HG03196 (cell line): Measurements from ENCODE around the gene FOXO1.
A peak's percentile ranks its signal among the peaks of the same experiment; 100 is the strongest.

ENCODE experiments used
- ATAC-seq: cut with Tn5 transposase; IDR thresholded peaks from one replicate; pipeline ENCODE4 v1.9.1; 2021; ENCODE audit not compliant: unreplicated experiment

Gene FOXO1

DNA sequence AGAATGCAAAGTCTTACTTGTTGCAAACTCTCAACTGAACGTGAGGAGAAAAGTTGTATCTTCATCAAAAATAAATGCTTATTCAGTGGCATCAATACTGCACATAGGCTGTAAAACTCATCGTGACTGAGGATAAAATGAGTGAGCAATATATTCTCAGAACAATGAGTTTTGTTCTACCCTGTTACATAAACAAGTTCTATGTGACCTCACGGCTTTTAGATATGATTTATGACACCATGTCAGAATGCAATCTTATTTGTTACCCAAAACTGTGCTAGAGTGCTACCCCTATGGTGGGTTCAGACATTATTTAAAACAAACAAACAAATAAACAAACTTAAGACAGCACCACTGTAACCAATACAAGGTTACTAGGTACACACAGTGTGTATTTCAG is 55.4 kb downstream of the FOXO1 start:
- ATAC-seq: no peak

DNA sequence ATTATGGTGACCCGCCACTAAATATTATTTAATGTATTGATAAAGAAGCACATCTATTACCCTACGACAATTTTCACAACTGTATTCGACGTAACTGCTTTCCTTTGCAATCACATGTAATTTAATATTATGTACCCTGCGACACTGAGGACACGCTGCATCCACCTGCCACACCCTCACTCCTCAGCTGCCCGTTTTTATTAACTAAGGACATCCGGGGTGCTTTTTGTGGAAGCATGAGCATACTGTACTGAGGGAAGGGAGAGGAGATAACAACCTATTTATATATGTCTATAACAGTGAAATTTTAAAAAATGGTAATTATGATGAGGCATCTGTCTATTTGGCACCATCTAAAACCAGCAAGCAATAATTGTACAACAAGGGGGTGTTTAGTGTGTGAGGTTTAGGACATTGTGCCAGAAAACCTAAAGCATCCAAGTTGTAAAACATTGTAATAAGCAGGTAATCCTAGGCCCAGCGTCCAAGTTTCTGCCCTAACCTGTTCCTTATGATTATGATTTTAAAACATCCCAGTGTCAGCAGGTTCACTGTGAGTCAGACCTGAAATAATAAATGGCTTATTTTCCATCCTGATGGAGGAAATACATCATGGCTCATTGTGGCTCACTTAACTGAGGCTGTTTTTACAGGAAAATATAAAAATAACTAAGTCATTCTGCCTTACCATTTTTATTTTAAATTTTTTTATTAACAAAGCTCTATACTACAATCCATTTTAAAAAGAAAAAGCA is 56.3 kb downstream of the FOXO1 start:
- no peak for ATAC-seq

DNA sequence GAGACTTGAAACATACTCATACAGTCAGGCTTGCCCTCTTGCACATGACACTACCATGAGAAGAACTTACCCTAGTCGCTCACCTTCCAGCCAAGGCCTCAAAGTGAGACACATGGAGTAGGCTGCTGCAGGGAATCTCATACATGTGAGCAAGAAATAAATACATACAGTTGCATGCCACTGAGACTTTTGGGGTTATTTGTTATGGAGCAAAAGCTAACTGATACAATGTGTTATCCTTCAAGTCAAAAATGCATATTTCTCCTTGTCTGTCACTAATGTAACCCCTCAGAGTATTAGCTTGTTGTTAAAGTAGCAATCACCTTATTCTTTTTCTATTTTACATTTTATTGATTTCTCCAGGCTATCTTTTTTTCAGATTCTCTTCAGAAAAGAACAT is 58.1 kb downstream of the FOXO1 start:
- ATAC-seq: no peak

DNA sequence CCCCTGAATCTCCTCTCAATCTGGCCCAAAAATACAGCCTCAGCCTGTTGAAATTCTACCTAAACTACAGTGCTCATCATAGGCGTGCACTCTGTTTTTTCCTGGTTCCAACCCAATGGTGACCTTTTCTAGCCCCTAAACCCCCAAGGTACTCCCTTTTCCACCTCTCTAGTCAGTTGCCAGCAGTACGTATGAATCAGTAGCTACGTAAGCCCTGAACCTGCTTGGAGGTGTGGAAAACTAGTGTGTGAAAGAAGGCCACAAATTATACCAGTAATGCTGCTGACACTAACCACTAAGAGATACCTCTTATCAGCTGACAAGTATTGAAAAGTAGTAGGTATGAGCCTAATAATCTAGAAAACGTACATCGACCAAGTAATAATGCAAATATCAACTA is 60.9 kb downstream of the FOXO1 start:
- ATAC-seq: no peak

DNA sequence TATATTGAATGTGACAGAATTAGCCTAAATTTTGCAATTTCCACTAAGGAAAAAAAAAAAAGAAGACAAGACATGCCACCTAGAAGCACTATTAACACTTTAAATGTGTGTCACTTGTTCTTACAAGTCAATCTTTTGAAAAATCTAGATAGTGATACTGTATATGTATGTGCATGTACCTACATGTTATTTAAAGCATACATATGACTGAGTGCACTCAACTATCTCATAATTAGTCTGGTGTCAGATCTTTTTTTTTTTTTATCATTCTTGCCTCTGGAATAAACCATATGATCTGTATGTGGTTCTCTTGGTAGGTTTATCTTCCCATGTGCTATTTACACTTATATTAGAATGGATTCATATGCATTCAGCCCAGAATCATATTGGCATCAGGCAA is 62.3 kb downstream of the FOXO1 start:
- ATAC-seq: no peak

DNA sequence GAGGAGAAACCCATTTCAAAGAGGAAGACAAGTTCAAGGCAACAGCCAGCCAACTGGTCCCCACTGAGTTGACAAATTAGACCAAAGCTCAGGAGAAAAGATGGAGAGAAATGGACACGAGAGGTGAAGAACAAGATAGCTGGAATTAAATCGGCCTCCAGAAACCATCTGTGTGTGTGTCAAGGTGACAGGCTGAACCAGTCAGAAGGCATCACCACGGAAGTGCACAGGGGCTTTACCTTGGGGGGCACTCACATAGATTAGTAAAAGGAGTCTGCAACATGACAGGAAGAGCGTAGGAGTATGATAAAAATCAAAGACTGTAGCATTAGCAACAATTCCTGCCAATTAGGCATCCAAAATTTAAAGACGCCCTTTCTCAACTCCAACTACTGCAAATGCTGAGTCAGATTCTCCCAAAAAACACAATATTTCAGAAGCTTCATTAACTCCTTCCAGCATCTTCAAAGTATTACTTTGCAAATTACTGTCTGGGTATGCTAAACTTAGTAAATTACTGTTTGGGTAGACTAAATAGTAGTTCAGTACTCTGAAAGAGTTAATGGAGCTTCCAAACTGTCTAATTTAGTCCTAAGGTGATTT is 66.2 kb downstream of the FOXO1 start:
- ATAC-seq: no peak

DNA sequence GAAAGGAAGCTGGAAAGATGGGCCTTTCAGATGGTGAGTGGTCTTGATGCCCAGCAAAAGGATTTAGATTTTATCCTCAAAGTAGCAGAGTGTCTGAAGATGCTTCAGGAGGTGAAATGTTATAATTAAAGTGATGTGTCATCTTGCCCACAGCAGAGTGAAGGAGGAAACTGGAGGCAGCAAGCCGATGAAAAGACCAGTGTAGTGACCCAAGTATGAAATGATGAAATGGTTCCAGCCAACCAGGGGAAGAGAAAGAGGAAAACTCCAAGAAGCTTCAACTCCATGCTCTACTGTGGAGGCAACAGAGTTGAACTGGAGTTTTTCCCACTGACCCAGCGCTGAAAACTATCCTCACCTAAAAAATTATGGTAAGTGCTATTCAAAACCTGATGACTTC is 66.7 kb downstream of the FOXO1 start:
- no peak for ATAC-seq

DNA sequence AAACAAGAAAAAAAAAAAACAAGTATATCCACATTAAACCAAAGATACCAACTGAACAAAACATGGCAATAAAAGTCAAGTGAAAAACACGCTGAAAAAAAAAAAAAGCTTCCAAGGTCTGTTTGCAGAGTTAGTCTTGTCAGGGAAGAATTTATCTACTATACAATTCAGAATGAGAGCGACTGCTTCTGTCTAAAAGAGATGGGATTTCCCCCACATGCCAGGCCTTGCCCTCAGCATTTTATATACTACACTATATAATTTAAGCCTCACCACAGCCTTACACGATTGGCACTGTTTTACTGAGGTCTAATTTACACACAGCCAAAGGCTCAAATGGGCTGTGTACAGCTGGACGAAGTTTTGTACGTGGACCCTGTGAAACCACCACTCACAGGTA is 67.3 kb downstream of the FOXO1 start:
- no peak for ATAC-seq

DNA sequence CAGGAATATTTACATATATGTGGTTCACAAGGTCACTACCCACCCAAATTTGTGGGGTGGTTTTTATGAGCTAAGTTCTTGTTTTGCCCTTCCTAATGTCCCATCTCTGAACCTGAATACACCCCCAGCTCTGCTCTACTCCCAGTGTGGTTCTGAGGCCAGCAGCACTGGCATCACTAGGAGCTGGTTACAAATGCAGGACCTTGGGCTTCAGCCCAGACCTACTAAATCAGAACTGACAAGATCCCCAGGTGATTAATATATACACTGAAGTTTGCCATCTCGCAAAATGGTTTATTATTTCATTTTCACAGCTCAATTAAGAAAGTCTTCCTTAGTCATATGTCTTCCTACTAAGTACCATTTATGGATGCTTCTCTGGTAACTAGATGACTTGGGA is 67.9 kb downstream of the FOXO1 start:
- no peak for ATAC-seq

DNA sequence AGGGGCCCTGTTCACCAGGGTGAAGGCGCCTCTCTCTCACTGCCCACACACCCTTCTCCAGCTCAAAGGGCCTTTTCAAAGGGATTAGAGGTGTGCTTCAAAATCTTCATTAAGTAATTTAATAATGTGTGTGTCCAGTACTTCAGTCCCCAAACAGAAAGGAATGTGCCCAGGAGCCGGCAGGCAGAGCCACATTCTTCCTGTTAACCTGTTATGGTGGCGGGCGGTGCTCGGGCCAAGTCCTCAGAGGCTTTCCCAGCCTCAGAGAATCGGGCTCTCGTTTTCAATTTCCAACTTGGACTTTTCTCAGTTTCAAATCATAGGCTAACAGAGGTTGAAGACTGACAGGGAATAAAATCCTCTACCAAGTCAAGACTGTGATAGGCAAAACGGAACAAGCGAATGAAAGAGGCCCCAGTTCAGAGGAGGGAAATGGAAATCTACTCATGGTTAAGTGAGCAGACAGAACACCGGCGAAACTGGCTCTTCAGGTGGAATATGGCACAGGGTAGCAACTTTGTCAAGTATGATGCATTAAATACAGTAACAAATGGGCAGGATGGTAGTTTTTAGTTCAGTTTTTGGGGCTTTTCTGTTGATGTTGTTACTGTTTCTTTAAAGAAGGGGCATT is 68.6 kb downstream of the FOXO1 start:
- no peak for ATAC-seq

DNA sequence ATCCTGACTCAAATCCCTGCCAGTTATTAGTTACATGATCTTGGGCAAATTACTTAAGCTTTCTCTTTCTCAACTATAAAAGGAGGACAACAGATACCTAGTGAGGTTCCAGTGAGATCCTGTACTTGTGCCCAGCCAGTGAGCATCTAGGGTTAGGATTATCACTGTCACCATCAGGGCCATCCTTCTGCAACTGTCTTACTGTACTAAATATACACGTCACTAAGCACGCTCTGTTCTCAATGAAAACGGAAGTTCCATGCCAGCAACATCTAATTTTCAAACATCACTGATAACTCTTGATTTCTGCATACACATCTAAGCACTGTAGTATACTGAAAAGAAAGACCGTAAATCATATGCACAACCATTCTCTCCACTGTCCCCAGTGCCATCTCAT is 70.0 kb downstream of the FOXO1 start:
- no peak for ATAC-seq

DNA sequence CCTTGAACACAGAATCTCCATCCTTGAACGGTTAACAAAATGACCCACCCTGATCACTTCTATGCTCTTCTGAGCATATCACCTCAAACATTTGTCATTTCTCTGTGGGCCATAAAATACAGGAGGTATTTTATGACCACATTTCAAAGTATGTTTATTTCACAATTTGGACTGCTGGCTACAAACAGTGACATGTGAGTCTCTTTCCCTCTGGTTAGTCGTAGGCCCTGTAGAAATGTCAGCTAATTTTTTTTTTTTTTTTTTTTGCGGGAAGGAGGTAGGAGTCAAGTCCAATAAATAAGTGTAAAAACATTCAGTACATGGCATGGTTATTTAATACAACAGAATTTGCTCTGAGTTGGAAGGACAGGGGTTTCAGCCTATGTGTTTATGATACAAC is 70.7 kb downstream of the FOXO1 start:
- no peak for ATAC-seq

DNA sequence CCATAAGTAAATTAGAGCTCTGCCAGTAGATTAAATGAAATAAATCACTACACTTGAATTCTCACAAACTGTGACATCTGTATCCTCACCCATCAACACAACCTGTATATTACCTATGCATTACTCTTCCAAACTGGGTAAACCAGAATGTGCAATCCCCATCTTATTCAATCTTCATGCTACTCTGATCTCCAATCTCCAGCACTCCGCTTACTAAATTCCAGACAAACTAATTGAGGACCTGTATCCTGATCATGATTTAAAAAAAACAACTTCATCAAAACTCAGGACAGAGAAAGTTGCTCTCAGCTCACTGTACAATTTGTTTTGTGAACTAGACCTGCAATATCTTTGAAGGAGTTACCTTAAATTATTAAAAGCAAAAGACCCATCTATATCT is 74.4 kb downstream of the FOXO1 start:
- no peak for ATAC-seq

DNA sequence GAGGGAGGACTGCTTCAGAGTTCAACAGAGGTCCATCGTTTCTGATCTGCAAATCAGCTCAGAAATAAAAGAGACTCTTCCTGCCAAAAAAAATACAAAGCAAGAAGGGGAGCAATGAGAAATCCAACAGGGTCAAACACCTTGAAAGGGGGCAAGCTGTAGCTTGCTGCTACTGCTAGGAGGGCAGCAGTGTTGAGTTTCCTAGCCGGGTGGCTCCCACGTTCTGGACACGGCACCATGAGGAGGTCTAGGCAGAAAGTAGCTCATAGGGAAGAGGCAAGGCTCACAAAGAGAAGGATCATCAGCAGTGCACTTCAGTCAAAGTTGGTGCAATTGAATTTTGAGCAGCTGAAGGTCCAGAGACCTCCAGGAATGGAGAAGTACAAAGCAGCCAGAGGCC is 75.3 kb downstream of the FOXO1 start:
- ATAC-seq: no peak

DNA sequence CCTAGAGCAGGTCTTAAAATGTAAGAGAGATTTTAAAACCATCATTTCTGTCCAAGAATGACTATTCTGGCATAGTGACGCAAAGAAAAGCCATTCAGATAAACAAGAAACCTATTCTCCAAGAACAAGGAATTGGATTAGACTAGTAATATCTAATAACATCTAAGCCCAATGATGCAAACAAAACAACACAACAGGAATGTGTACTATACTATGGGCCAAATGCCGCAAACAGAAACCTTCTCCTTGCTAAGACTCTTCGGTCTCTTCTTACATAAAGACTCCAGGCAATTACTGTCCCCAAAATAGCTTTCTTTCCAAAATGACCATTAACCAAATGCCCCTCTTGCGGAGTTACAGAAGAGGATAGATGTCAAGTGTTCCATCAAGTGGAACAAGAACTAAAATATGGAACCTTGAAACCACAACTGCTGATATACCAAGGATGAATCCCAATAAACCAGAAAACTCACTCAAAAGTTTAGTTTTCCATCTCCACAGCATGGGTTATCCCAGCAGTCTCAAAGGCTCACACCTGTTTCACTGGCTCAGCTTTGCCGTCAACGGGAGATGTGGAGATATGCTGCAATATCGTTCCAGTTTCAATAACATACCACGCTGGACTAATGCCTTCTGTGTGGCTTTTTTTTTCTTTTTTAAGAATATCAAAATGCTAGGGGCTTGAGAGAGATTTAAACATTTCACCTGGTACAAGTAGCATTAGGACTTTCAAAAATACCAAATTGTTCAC is 76.2 kb downstream of the FOXO1 start:
- ATAC-seq: no peak

DNA sequence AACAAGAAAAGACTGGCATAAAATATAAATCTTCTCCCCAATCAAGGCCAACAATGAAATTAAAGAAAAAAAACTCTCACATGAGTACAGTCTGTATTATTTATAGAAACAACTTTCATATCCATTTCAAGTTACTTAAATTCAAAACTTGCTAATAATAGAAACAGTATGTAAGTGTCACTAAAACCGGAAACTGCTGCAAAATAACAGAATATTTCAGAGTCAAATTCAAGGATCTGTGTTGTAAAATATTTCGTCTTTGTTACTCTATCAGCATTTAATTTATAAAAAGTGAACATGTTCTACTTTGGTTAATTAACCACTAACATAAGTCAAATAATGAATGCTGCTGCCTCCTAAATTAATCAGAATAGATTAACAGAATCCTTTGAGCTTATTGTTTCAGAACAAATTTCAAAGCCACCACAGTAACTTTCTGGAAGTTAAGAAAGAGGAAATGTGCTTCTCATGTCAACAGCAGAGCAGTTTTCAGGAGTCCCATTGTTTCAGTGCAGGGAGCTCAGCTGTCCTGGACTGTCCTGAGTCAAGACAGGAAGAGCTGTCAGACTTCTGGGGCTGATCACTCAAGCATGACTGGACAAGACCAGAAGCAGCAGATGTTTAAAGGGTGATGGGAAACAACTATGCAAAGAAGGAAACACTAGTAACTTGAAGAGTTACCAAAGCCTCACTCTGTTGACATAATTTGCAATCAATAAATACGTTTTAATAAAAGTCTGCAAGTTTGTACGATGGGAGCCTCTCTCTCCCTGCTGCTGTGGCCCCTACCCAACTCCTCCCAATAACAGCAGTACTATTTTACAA is 76.9 kb downstream of the FOXO1 start:
- ATAC-seq: peak; percentile 86

DNA sequence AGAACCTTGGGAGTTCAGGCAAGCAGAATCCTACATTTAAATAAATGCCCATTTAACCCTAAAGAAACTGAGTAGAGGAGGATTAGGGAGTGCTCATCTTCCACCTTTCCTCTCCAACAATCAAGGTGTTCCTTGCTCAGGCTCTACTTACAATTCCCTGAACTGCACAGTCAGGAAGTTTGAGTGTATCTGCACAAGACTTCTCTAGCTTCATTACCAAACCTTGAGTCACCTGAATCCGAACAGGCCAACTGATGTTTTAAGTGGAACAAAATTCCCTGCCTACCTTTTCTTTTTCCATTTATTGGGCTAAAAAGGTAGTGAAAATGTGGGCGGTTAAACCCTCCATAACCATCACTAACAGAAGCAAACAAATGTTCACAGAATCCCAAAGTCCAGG is 78.3 kb downstream of the FOXO1 start:
- no peak for ATAC-seq

DNA sequence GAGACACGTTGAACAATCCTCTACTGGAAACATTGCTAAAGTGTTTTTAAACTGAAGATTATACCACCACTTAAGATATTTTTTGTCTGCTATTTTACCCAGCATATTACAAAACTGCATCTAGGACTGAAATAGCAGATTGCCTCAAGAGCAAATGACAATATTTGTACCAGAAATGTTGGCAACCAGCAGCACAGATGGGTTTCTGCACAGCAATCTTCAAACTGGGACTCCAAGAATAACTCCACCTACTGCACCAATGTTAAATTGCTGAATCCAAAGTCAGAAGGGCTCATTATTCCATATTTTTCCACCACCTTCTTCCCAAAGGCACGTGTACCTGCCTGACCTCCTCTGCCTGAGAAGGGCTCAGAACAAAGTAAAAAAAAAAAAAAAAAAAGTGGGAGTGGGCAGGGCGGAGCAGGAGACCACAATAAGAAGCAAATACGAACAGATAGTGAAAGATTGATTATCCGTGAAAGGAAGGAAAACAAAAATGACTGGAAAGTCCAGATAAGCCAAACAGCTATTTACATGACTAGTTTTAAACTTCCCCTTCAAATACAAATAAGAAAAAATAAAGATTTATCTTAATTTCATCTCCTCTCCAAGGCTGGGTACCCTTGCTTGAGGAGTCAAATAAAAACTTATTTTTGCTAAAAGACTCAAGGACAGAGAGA is 79.4 kb downstream of the FOXO1 start:
- ATAC-seq: no peak

DNA sequence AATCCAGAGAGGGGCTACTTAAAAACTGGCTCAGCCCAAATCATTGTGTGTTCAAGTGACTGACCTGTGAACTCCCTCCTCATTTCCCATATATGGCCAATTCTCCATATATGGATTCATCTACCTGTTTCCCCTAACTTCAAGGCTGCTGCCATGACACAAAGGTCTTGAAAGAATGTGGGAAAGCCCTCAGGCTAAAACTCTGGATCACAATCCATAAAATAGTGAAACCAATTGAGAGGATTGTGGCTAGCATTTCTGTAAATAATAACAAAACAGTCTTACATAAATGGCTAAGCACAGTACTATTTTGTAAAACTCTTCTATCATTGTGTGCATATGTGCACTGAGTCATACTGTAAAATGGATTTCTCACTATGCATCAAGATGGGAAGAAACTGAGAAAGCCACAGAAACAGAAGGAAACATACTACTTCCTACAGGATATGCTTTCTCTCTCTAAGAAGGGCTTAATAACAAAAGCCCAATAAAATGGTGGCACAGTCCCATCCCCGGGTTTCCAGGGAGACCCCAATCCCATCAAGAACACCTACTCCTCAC is 80.5 kb downstream of the FOXO1 start:
- no peak for ATAC-seq

DNA sequence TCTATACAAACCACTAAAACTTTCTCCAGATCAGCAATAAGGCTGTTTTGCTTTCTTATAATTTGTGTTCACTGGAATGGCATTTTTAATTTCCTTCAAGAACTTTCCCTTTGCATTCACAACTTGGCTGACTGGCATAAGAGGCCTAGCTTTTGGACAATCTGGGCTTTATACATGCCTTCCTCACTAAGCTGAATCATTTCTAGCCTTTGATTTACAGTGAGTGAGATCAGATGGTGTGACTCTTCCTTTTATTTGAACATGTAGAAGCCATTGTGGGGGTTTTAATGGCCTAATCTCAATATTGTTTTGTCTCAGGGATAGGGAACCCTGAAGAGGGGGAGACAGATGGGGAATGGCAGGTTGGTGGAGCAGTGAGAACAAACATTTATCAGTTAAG is 82.7 kb downstream of the FOXO1 start:
- ATAC-seq: no peak
